DOHH2 (cell line): ENCODE data around the gene MED10.

Experiments used
- CTCF ChIP-seq: fragments of 200-600 bp; sonication (generic); IDR thresholded peaks from one replicate; pipeline ENCODE4 v1.5.1; 2014; ENCODE audit warnings: antibody characterized with exemption, mild to moderate bottlenecking, low read depth, low read length; ENCODE audit not compliant: poor library complexity, severe bottlenecking
- EZH2phosphoT487 ChIP-seq: fragments of 200-600 bp; sonication (generic); IDR thresholded peaks from 2 replicates; pipeline ENCODE4 v1.6.1; 2017; ENCODE audit warnings: borderline replicate concordance, mild to moderate bottlenecking, antibody characterized with exemption, low read length, moderate library complexity, mixed read lengths

GRCh38 chr5:6353602-6354302 is 24.6 kb downstream of the MED10 start:
- TF ChIP-seq CTCF = no peak
- TF ChIP-seq EZH2phosphoT487 = no peak
